ENCODE measurements around the gene ANO10. TPM values are rescaled to one million over a fixed set of nuclear protein-coding genes. Genes with fewer than 3 reads are reported as not detected.

The ANO10 gene
- total RNA-seq, 4 donors from 2014 or later, result 32.8 to 111 (median 54.3) TPM

- Histone ChIP-seq H3K27ac (no peak overlapping the region), H3K9me3 (no peaks in the 10 kb centered on the region), H3K27me3 (no peaks in the 10 kb centered on the region), H3K4me3 (no peak overlapping the region), H3K4me1 (peaks cover 0 to 9% of the 10 kb centered on the region in 2 donors), H3K36me3 (no peaks in the 10 kb centered on the region)
- no peak for TF ChIP-seq POLR2A (IDR thresholded peaks at IDR 0.05)
- TF ChIP-seq, protein P1, sequence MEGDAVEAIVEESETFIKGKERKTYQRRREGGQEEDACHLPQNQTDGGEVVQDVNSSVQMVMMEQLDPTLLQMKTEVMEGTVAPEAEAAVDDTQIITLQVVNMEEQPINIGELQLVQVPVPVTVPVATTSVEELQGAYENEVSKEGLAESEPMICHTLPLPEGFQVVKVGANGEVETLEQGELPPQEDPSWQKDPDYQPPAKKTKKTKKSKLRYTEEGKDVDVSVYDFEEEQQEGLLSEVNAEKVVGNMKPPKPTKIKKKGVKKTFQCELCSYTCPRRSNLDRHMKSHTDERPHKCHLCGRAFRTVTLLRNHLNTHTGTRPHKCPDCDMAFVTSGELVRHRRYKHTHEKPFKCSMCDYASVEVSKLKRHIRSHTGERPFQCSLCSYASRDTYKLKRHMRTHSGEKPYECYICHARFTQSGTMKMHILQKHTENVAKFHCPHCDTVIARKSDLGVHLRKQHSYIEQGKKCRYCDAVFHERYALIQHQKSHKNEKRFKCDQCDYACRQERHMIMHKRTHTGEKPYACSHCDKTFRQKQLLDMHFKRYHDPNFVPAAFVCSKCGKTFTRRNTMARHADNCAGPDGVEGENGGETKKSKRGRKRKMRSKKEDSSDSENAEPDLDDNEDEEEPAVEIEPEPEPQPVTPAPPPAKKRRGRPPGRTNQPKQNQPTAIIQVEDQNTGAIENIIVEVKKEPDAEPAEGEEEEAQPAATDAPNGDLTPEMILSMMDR (IDR thresholded peaks at IDR 0.05), result no peak
- intact Hi-C loops (cut with DNase I; ENCODE audit: low total_unique reads), result no loop called here
- no peak for DNase-seq
These were observed 298.3 kb downstream of the ANO10 start for GRCh38 chr3:43323541-43323940.

GRCh38 chr3:43320288-43320687 lies 301.5 kb downstream of the ANO10 start:
- Histone ChIP-seq H3K9me3 (no peaks in the 10 kb centered on the region), H3K27me3 (no peaks in the 10 kb centered on the region), H3K36me3 (no peaks in the 10 kb centered on the region), H3K4me3 (no peak overlapping the region), H3K4me1 (no peaks in the 10 kb centered on the region), H3K27ac (peak overlapping the region in 1 of 2 donors; percentile 56)
- TF ChIP-seq, protein P1 (IDR thresholded peaks at IDR 0.05), result no peak
- no peak for TF ChIP-seq POLR2A (IDR thresholded peaks at IDR 0.05)
- DNase-seq, result no peak
- intact Hi-C loops (cut with DNase I; ENCODE audit: low total_unique reads), result no loop called here

DNA sequence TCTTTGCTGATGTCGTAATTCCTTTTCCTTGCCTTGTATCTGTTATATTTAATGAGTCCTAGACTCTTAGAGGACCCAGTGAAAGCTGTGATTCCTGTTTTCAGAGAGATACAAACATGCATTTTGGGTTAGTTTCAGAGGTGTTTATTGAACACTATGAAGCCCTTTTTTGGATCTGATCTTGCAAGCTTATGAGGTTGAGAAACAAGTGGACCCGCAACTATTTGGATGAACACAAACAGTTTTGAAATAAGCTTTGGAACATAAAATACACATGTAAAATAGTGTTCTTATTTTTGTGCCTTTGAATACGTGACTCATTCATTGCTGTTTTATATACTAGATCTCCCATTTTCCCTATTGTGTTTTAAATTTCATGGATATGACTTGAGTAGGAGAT lies 302.0 kb downstream of the ANO10 start:
- no peaks in the 10 kb centered on the region for H3K4me1 ChIP-seq

GRCh38 chr3:43319376-43319775 lies 302.4 kb downstream of the ANO10 start:
- intact Hi-C loops (cut with DNase I; ENCODE audit: low total_unique reads), result no loop called here
- H3K9me3 ChIP-seq, result no peaks in the 10 kb centered on the region
- H3K4me1 ChIP-seq, result no peaks in the 10 kb centered on the region
- H3K4me3 ChIP-seq, result no peak overlapping the region
- H3K36me3 ChIP-seq, result no peaks in the 10 kb centered on the region
- peak overlapping the region in 1 of 2 donors; percentile 80 for H3K27ac ChIP-seq
- no peaks in the 10 kb centered on the region for H3K27me3 ChIP-seq
- DNase-seq, result peak in 1 of 2 donors; percentile 19
- no peak for TF ChIP-seq POLR2A (IDR thresholded peaks at IDR 0.05)
- TF ChIP-seq, protein P1 (IDR thresholded peaks at IDR 0.05), result no peak

More for the DNA sequence above, 302.0 kb downstream of the ANO10 start:
- TF ChIP-seq, protein P1 (IDR thresholded peaks at IDR 0.05), result no peak
- no peak for TF ChIP-seq POLR2A (IDR thresholded peaks at IDR 0.05)
- H3K9me3 ChIP-seq, result no peaks in the 10 kb centered on the region
- H3K36me3 ChIP-seq, result no peaks in the 10 kb centered on the region
- no peaks in the 10 kb centered on the region for H3K27me3 ChIP-seq
- peak overlapping the region in 1 of 2 donors; percentile 80 for H3K27ac ChIP-seq
- DNase-seq, result no peak
- intact Hi-C loops (cut with DNase I; ENCODE audit: low total_unique reads), result no loop called here
- H3K4me3 ChIP-seq, result no peak overlapping the region

DNA sequence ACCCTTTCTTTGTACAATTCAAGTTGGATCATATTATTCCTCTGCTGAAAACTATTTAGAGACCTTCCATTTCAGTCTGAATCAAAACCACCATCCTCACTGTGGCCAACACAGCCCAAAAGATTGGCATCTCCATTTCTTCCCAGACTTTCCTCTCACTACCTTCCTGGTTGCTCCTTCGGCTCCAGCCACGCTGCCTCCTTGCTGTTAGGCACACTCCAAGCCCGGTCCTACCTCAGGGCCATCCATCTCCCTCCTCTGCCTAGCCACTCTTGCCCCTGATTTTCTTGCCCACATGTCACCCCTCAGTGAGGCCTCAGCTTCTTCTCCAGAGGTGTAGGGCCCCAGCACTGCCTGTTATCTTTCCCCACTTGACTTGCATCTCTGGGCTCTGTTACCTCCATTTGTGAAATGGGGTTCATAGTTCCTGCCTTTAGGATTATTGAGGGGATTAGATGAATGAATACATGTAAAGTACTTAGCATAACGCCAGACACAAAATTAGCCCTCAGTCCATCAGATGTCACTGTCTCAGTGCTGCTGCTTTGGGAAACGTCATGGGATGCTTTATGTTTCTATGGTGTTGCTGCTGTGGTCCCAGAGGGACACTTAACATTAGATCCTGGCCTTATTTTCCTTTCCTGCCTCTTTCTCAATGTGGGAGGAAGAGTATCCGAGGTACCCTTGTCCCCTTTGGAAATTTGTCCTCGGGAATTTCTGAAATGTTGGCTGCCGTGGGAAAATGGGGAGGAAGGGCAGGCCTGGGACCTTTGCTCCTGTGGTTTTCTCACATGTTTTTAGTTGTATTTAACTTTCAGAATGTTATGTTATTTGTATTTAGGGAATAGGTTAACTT lies 304.1 kb downstream of the ANO10 start:
- H3K4me1 ChIP-seq, result no peaks in the 10 kb centered on the region
- H3K9me3 ChIP-seq, result no peaks in the 10 kb centered on the region
- H3K36me3 ChIP-seq, result no peaks in the 10 kb centered on the region
- peak overlapping the region; percentile 66 to 80 for H3K27ac ChIP-seq
- no peak overlapping the region for H3K4me3 ChIP-seq
- peak in 1 of 2 donors; percentile 25 for DNase-seq
- TF ChIP-seq, protein P1 (IDR thresholded peaks at IDR 0.05), result no peak
- TF ChIP-seq POLR2A (IDR thresholded peaks at IDR 0.05), result no peak
- H3K27me3 ChIP-seq, result no peaks in the 10 kb centered on the region
- intact Hi-C loops (cut with DNase I; ENCODE audit: low total_unique reads), result no loop called here

Data from uterus (tissue), 4 donors.